HG02943 (cell line): ENCODE measurements around the gene NECAB3.
"Not testable (repeated sequence)": the region's sequence is repeated elsewhere in the genome, so short reads cannot be mapped to it uniquely, and the experiment has no call there.

Experiments used
- ATAC-seq: cut with Tn5 transposase; IDR thresholded peaks from one replicate; pipeline ENCODE4 v1.9.1; 2021; ENCODE audit warnings: mild to moderate bottlenecking, low read depth, moderate library complexity; ENCODE audit not compliant: unreplicated experiment

NECAB3 gene

GRCh38 chr20:33653218-33653899 lies 20.9 kb downstream of the NECAB3 start:
- no peak for ATAC-seq

DNA sequence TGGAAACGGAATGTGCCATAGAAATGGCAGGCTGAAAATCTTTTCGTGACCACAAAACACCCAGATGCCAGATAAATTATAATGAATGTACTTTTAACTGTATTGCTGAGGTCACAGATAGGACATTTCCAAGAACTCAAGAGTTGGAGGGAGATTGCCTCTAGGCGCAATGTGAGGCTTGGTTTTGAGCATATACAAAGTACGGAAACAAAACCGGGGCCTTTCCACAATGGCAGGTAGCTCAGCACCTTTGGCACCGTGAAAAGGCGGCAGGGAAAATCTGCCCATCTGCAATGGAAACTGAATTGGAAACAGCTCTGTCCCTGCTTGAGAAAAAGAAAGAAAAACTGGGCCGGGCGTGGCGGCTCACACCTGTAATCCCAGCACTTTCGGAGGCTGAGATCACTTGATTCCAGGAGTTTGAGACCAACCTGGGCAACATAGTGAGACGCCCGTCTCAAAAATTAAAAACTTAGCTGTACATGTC lies 22.6 kb downstream of the NECAB3 start:
- ATAC-seq: no peak

- no peak for ATAC-seq
Measured at GRCh38 chr20:33650753-33651561, 23.3 kb downstream of the NECAB3 start.

GRCh38 chr20:33650111-33650752 lies 24.0 kb downstream of the NECAB3 start:
- no peak for ATAC-seq

- no peak for ATAC-seq
Measured at GRCh38 chr20:33649201-33649681, 25.0 kb downstream of the NECAB3 start.

DNA sequence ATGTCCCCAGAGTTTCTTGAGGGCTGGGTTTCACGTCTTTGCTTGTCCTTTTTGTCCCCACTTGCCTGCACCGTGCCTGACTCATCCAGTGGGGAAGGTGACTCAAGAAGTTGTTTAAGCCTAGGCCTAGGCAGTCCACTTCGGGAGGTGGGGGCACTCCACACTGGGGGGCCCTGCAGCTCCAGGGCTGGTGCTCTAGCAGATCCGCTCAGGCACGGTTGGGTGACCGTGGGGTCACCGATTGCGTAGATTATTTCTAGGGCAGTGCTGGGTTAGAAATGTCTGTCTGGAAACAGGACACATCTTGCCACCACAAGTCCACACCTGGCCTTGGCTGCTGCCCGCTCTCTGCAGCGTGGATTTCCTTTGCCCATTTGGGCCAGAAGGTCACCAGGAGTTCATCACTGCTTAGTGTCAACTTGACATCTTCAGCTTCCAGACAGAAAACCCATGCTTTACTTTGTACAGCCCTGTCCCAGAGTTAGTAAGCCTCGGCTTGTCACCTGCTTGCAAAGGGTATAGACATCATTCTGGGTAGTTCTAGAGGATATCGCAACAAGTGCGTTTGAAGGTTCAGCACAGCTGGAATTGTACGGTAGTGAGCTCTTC lies 25.7 kb downstream of the NECAB3 start:
- no peak for ATAC-seq

GRCh38 chr20:33647603-33648395 lies 26.4 kb downstream of the NECAB3 start:
- ATAC-seq: peak; percentile 61

- ATAC-seq: not testable (repeated sequence)
Measured at GRCh38 chr20:33646959-33647602, 27.1 kb downstream of the NECAB3 start.

DNA sequence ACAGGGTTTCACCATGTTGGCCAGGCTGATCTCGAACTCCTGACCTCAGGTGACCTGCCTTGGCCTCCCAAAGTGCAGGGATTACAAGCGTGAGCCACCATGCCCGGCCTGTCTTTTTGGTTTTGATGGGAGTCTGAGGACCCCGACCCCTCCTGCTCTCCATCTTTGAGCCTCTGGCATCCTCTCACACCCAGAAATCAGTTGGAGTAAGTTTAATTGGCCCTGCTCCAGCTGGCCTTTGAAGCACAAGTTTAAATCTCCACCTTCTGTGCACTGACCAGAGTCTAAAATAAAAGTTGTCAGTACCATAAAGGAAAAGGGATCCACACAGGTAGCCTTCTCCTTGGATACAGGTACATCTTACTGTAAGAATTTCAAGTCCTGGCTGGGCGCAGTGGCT lies 28.0 kb downstream of the NECAB3 start:
- ATAC-seq: no peak

DNA sequence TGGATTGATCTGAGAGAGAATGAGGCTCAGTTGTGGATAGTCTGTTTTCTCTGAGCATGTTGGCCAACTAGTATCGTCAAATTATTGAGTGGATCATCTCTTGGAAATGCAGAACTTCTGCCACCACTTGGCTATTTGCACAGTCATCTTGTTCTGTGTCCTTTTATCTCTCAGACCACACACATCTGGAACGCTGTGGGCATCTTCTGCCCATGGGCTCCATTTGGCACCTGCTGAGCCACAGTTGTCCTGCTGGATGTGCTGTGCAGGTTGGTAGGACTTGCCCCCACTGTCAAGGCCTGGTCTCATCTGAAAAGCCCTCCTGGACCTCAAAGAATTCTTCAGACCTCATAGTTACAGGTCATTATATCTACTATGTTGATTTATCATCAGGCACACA lies 28.8 kb downstream of the NECAB3 start:
- ATAC-seq: no peak

DNA sequence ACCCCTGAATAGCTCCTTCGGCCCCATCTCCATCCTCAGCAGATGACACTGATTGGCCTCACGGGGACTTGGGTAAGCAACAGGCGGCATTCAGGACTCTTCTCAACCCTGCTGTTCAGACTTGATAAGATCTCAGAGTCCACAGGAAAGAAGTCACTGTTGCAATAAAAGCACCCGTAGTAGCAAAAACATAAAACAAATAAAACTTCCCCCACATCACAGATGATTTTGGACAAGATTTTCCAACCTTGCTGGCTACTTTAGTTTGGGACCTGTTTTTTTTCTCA lies 29.2 kb downstream of the NECAB3 start:
- ATAC-seq: no peak

GRCh38 chr20:33644313-33645071 lies 29.7 kb downstream of the NECAB3 start:
- ATAC-seq: no peak

GRCh38 chr20:33640287-33640686 lies 33.9 kb downstream of the NECAB3 start:
- no peak for ATAC-seq

DNA sequence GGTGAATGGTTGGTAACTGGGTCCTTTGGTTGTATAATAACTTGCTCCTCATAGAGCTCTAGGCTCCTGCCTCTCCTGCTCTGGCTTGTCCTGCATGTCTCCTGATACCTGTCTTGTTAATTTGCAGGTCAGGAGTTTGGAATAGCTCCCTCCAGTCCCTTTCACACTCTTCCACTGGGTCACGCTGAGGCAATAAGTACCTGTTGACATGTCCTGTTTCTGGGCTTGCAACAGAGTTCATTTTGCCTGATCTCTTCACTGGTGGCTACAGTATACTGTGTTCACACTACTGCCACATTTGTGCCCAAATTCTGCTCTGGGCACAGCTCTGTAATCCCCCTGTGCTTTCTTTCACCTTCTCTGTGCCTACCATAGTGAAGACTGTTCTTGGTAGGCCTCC lies 37.5 kb downstream of the NECAB3 start:
- ATAC-seq: no peak

DNA sequence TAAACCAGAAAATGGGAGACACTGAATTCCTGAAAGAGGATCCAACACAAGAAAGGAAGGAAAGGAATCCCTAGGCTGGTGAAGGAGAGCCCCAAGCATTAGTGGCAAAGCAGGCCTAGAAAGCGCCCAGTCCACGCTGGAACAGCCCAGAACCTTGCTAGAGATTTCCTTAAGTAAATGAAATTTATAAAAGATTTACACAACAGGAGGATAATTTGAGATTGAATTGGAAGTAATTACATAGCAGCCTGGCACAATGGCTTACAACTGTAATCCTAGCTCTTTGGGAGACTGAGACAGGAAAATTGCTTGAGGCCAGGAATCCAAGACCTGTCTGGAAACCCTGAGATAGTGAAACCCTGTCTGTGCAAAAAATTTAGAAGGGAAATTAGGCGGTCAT lies 38.9 kb downstream of the NECAB3 start:
- ATAC-seq: no peak

- ATAC-seq: not testable (repeated sequence)
Measured at GRCh38 chr20:33631910-33632309, 42.3 kb downstream of the NECAB3 start.

GRCh38 chr20:33630507-33630906 lies 43.7 kb downstream of the NECAB3 start:
- no peak for ATAC-seq

DNA sequence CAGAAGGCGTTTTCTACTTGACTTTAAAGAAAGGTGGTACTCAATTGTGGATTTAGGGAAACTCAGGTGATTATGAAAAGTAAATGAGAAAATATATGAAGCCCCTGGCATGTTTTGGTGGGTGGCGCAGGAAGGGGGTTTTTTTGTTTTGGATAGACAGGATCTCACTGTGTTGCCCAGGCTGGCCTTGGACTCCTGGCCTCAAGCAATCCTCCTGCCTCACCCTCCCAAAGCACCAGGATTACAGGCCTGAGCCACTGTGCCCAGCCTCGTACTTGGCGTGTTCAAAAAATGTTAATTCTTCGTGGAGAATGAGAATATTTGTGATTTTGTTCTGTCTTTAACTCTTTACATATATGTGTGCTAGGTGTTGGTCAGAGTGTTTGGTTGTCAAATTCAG lies 44.2 kb downstream of the NECAB3 start:
- no peak for ATAC-seq

GRCh38 chr20:33629533-33629932 lies 44.7 kb downstream of the NECAB3 start:
- no peak for ATAC-seq
